Right lobe of liver (tissue), 6 donors: ENCODE data around the gene SAMD8. TPM values are rescaled to one million over a fixed set of nuclear protein-coding genes. Genes with fewer than 3 reads are reported as not detected.
A peak's percentile ranks its signal among the peaks of the same experiment; 100 is the strongest.
"Not testable (repeated sequence)": the region's sequence is repeated elsewhere in the genome, so short reads cannot be mapped to it uniquely, and the experiment has no call there.

Experiments
- ATAC-seq, 4 donors: fragments of 200-7000 bp; cut with Tn5 transposase; one replicate each; pipeline ENCODE4 v1.9.1; 2020; ENCODE audit warnings: mild to moderate bottlenecking in 4 of 4, moderate library complexity in 4 of 4
- DNase-seq, 3 donors: peaks; one replicate each; pipeline ENCODE4 v3.0.0-alpha.2; 2020
- H3K27ac ChIP-seq, 3 donors: fragments of 200-600 bp; one replicate each; pipeline ENCODE4 v1.8.0; 2022
- H3K27me3 ChIP-seq, 2 donors: fragments of 200-600 bp; one replicate each; pipeline ENCODE4 v1.8.0; 2022
- H3K36me3 ChIP-seq, 4 donors: fragments of 200-600 bp; sonication (generic) in 1 of 4; one replicate each; pipeline versions ENCODE4 v1.5.1 to v1.8.0; 2017 to 2022; ENCODE audit warnings: control low read depth in 1 of 4
- H3K4me1 ChIP-seq, 4 donors: fragments of 200-600 bp; sonication (generic) in 1 of 4; one replicate each; pipeline versions ENCODE4 v1.5.1 to v1.8.0; 2017 to 2022; ENCODE audit warnings: control low read depth in 1 of 4
- H3K4me3 ChIP-seq, 3 donors: fragments of 200-600 bp; one replicate each; pipeline ENCODE4 v1.8.0; 2022
- H3K9me3 ChIP-seq, 4 donors: fragments of 200-600 bp; sonication (generic) in 1 of 4; one replicate each; pipeline versions ENCODE4 v1.5.1 to v1.8.0; 2017 to 2022; ENCODE audit warnings: control low read depth in 1 of 4
- CTCF ChIP-seq, 4 donors: fragments of 200-600 bp in 3 of 4; fragments of 450-650 bp in 1 of 4; IDR thresholded peaks; one replicate each; pipeline versions ENCODE4 v1.5.1 to v1.8.0; 2016 to 2022; ENCODE audit warnings: antibody characterized with exemption in 4 of 4, mild to moderate bottlenecking in 2 of 4
- POLR2A ChIP-seq: fragments of 450-650 bp; IDR thresholded peaks from one replicate; pipeline ENCODE4 v1.6.1; 2017; ENCODE audit warnings: antibody characterized with exemption, mild to moderate bottlenecking
- WGBS: methylation state at CpG from one replicate; pipeline ENCODE4 v1.1.6; 2018; ENCODE audit warnings: low coverage, low lambda C conversion rate; ENCODE audit not compliant: insufficient coverage; ENCODE audit errors: missing lambda C conversion rate; 5-methylcytosine and 5-hydroxymethylcytosine counted together
- intact Hi-C, 2 donors: fragments of 100-400 bp; cut with DNase I; formaldehyde crosslinking; loops; one replicate each; pipeline versions ENCODE4 v1.11.2 to v1.14.1; 2022
- total RNA-seq, 6 experiments: library from RNA; depleted of rRNA in 2 of 6; stranded (reverse); fragments of >200 nt in 2 of 6; fragmentation: NEBNext Ultra II Directional in 3 of 6; extraction: Animal tissue kit (Norgen Biotek cat#: 25700) in 3 of 6; gene quantifications; one replicate each; pipeline versions ENCODE4 v1.1.0 to v1.2.4, GENCODE V29; 2016 to 2023
- donor health status: DM: no; HTN: yes; CAD: no.
- donor health status: DM: no; HTN: no; CAD: no.
- donor health status: DM: no; HTN: no; CAD: no.
- donor health status: DM: no; HTN: yes; CAD: no.
- donor health status: DM: no; HTN: yes; CAD: no.

SAMD8 gene
- total RNA-seq, 6 experiments from 2014 or later, result 5.7 to 13.2 (median 9.3) TPM

GRCh38 chr10:75180592-75180991, 69.1 kb downstream of the SAMD8 start:
- Histone ChIP-seq H3K27me3 (no peaks in the 10 kb centered on the region), H3K27ac (no peak overlapping the region), H3K4me1 (no peaks in the 10 kb centered on the region), H3K9me3 (no peaks in the 10 kb centered on the region), H3K36me3 (no peaks in the 10 kb centered on the region), H3K4me3 (no peak overlapping the region)
- ATAC-seq, result no peak
- 73% methylated on average over 2 of the region's 2 CpGs for WGBS
- intact Hi-C loops, result loop anchor here in 1 of 2 donors (10.0 kb wide), 1 partner anchor 54 kb away; the partner anchor contains the start of gene COMTD1
- no peak for DNase-seq
- TF ChIP-seq CTCF (IDR thresholded peaks at IDR 0.05), result no peak

DNA sequence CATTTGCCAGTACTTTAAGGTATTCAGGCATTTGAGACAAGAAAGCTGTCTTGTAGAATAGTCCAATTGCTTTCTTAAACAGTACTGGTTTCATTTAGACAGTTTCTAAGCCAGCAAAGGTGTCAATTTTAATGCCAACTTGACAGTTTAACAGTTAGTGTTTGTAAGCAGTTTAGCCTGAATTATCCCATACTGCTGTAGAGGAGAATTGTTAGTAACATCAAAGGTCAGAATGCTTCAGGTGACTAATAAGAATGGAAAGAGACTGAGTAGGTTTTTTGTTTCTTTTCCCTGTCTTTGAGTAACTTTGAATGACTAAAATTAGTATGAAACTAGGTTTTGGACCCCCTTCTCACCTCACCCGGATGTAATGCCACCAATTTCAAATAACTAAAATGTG, 69.6 kb downstream of the SAMD8 start:
- 67% methylated on average over 1 of the region's 1 CpG for WGBS
- DNase-seq (no peak), ATAC-seq (no peak)
- no peaks in the 10 kb centered on the region for H3K27me3 ChIP-seq
- TF ChIP-seq POLR2A (no peak), CTCF (IDR thresholded peaks at IDR 0.05) (no peak)
- H3K9me3 ChIP-seq, result no peaks in the 10 kb centered on the region
- H3K27ac ChIP-seq, result no peak overlapping the region
- intact Hi-C loops, result loop anchor here in 1 of 2 donors (10.0 kb wide), 1 partner anchor 54 kb away; the partner anchor contains the start of gene COMTD1
- no peaks in the 10 kb centered on the region for H3K36me3 ChIP-seq
- no peak overlapping the region for H3K4me3 ChIP-seq
- peaks cover 0 to 2% (median 0%) of the 10 kb centered on the region in 4 donors for H3K4me1 ChIP-seq

DNA sequence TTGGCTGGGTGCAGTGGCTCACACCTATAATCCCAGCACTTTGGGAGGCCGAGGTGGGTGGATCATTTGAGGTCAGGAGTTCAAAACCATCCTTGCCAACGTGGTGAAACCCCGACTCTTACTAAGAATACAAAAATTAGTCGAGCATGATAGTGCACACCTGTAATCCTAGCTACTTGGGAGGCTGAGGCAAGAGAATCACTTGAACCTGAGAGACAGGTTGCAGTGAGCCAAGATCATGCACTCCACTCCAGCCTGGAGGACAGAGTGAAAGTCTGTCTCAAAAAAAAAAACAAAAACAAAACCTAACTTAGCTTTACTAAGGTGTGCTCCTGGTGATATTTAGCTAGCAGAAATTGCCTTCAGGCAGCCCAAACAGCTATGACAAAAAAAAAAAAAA, 74.9 kb downstream of the SAMD8 start:
- peak in 3 of 4 donors; percentile 1 to 16 (median 5) for ATAC-seq
- 31% methylated on average over 4 of the region's 4 CpGs for WGBS
- H3K4me1 ChIP-seq, result peaks cover 0 to 28% (median 5%) of the 10 kb centered on the region in 4 donors
- H3K9me3 ChIP-seq, result no peaks in the 10 kb centered on the region
- intact Hi-C loops, result loop anchor here in 1 of 2 donors (10.0 kb wide), 1 partner anchor 48 kb away; the partner anchor contains the start of gene COMTD1
- H3K27ac ChIP-seq, result peak overlapping the region in 1 of 3 donors; percentile 24
- H3K4me3 ChIP-seq, result no peak overlapping the region
- no peaks in the 10 kb centered on the region for H3K27me3 ChIP-seq
- no peak for TF ChIP-seq CTCF (IDR thresholded peaks at IDR 0.05)
- no peak for TF ChIP-seq POLR2A
- DNase-seq, result no peak
- H3K36me3 ChIP-seq, result no peaks in the 10 kb centered on the region

DNA sequence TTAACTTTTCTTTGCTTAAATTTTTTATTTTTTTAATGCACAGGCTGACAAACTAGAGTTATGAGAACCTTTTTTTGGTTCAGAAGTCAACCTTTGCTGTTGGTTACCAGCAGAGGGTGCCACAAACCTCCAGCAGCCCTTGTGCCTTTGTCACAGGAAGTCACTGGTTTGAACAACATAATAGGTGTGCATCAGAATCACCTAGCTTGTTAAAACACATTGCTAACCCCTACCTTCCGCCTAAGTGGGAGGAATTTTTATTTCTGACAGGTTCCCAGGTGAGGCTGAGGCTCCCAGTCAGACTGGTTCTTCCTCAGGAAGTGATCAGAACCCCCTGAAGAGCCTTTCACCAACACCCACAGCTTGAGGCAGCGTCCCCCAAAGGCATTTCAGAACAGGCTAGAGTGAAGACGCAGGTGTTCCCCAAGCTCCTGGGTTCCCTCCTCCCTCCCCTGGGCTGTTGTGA, 76.5 kb downstream of the SAMD8 start:
- WGBS, result 61% methylated on average over 3 of the region's 3 CpGs
- DNase-seq (peak in 2 of 3 donors; percentile 38 to 55), ATAC-seq (peak; percentile 49 to 68 (median 58))
- intact Hi-C loops, result loop anchor here in 1 of 2 donors (10.0 kb wide), 1 partner anchor 47 kb away; the partner anchor contains the start of gene COMTD1
- Histone ChIP-seq H3K36me3 (no peaks in the 10 kb centered on the region), H3K4me1 (peaks cover 0 to 35% (median 5%) of the 10 kb centered on the region in 4 donors), H3K27me3 (no peaks in the 10 kb centered on the region), H3K9me3 (no peaks in the 10 kb centered on the region), H3K4me3 (no peak overlapping the region), H3K27ac (no peak overlapping the region)
- TF ChIP-seq POLR2A, result no peak
- peak; percentile 65 to 71 (median 70) for TF ChIP-seq CTCF (IDR thresholded peaks at IDR 0.05)

DNA sequence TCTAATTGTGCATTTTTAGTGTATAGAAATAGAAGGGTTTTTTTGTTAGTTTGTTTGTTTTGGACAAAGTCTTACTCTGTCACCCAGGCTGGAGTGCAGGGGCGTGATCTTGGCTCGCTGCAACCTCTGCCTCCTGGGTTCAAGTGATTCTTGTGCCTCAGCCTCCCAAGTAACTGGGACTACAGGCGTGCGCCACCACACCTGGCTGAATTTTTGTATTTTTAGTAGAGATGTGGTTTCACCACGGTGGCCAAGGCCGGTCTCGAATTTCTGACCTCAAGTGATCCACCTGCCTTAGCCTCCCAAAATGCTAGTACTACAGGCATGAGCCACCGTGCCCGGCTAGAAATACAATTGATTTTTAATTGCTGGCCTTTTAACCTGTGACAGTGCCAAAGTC, 77.1 kb downstream of the SAMD8 start:
- not testable (repeated sequence) for H3K36me3 ChIP-seq, ATAC-seq, DNase-seq, H3K27ac ChIP-seq, H3K27me3 ChIP-seq, H3K4me3 ChIP-seq, H3K9me3 ChIP-seq
- H3K4me1 ChIP-seq, result peaks cover 0 to 35% (median 5%) of the 10 kb centered on the region in 4 donors
- intact Hi-C loops, result loop anchor here in 1 of 2 donors (10.0 kb wide), 1 partner anchor 46 kb away; the partner anchor contains the start of gene COMTD1
- WGBS, result 71% methylated on average over 4 of the region's 9 CpGs
